ENCODE measurements around the gene TSPAN8. TPM values are rescaled to one million over a fixed set of nuclear protein-coding genes. Genes with fewer than 3 reads are reported as not detected.
"Not testable (repeated sequence)": the region's sequence is repeated elsewhere in the genome, so short reads cannot be mapped to it uniquely, and the experiment has no call there.

TSPAN8 gene
- 1 to 10 TPM in 9 of 10 donors, under 1 TPM in 1; 0.98 to 3.7 (median 2.7) TPM for polyA plus RNA-seq (ENCODE audit: insufficient read length in 10 of 10)
- long read RNA-seq, donor 1 = 0 reads
- long read RNA-seq, donor 2, partial matches to known transcripts = 0 of 1 reads
- long read RNA-seq, donor 2, other reads (novel, unspliced or antisense) = 0 of 1 reads
- long read RNA-seq, donor 3 = 0 reads
- long read RNA-seq, donor 4, partial matches to known transcripts = 0 of 1 reads
- long read RNA-seq, donor 4, other reads (novel, unspliced or antisense) = 0 of 1 reads
- long read RNA-seq, donor 5, partial matches to known transcripts = 5 of 8 reads
- long read RNA-seq, donor 5, other reads (novel, unspliced or antisense) = 0 of 8 reads
- long read RNA-seq, donor 6, partial matches to known transcripts = 0 of 1 reads
- long read RNA-seq, donor 6, other reads (novel, unspliced or antisense) = 0 of 1 reads
- long read RNA-seq, donor 7 = 0 reads
- long read RNA-seq, donor 8, partial matches to known transcripts = 0 of 2 reads
- long read RNA-seq, donor 8, other reads (novel, unspliced or antisense) = 0 of 2 reads
- long read RNA-seq, donor 9 = 0 reads

GRCh38 chr12:71157601-71158233 is at the start of gene TSPAN8:
TSS of gene TSPAN8 (minus strand) at chr12:71157999. CDS start at chr12:71157678, 321 bp downstream.
- DNase-seq = no peak

DNA sequence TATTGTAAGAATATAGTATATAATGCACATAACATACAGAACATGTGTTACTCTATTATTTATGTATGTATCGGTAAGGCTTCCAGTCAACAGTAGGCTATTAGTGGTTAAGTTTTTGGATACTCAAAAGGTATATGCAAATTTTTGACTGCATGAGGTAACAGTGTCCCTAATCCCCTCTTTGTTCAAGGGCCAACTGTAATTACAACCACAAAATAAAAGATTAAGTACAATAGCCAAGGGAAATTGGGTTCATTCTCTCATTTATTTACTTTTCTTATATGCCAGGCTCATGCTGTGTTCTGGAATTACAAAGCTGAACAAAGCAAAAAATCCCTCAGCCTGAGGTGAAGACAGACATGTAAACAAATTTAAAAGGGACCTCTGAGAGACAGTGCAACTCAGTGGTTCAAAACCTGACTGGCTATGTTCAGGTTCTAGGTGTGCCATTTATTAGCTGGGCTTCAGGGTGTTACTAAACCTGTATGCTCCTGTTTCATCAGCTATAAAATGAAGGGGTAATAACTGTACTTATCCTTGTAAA is 43.4 kb upstream of the TSPAN8 start:
- DNase-seq = no peak

GRCh38 chr12:71200706-71201105 is 42.9 kb upstream of the TSPAN8 start:
- no peak for DNase-seq

- no peak for DNase-seq
Measured at GRCh38 chr12:71197460-71197859, 39.7 kb upstream of the TSPAN8 start.

- no peak for DNase-seq
Measured at GRCh38 chr12:71195338-71195896, 37.6 kb upstream of the TSPAN8 start.

GRCh38 chr12:71194657-71195056 is 36.9 kb upstream of the TSPAN8 start:
- DNase-seq = no peak

- no peak for DNase-seq
Measured at GRCh38 chr12:71193041-71193440, 35.2 kb upstream of the TSPAN8 start.

DNA sequence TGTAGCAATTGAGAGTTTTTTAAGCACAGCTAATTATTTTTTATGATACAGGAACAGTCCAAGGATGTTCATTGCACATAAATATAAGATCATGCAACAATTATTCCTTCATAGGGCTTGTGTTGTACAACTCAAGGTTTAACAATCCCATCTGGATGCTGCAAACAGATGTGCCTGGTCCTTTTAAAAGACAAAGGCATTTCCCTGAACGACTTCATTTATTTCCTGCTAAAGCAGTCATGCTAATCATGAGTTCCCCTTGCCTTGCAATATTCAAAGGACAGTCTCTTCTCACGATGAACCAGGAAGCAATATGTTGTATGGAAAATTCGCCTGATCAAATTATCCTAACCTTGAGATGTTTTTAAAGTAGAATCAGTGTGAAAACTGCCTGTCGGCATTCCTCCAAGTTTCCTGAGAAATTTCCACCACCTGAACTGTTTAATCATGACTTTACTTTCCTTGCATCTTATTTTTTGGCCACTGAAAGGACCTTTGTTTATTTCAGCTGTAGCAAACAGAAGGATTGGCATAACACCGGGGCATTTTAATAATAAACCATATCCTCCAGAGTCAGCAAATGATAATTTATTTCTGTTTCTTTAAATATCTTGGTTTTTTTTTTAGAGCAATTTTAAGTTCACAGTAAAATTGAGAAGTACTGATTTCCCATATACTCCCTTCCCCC is 33.9 kb upstream of the TSPAN8 start:
- DNase-seq = no peak

- no peak for DNase-seq
Measured at GRCh38 chr12:71190822-71191221, 33.0 kb upstream of the TSPAN8 start.

GRCh38 chr12:71187379-71187778 is 29.6 kb upstream of the TSPAN8 start:
- DNase-seq = no peak

DNA sequence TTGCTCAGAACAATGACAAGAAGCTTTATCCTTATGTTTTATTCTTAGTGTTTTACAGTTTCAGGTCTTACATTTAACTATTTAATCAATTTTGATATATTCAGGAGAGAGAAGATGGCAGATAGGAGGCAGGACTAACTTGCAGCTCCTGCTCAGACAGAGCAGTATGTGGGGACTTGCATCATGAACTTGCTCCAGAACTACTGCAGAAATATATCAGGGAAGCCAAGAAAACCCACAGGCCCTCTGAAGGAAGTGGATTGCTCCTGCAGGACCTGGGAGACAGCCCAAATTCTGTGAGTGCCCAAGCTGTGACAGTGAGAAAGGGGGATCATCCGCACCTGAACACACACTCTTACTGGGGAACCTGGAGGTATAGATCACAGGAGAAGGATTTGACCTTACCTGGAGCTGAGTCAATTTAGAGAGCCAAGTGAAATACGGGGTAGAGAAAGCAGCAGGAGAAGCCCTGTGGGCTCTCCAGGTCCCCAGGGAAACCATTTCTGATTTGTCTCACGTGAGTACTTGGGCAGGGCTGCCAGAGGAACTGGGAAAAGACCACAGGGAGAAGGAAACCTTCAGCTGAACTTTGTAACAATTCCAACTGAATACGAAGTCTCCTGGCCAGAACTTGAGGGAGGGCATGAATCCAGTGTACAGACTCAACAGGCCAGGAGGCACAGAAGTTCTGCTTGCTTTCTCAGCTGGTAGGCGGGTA is 28.9 kb upstream of the TSPAN8 start:
- DNase-seq = no peak

DNA sequence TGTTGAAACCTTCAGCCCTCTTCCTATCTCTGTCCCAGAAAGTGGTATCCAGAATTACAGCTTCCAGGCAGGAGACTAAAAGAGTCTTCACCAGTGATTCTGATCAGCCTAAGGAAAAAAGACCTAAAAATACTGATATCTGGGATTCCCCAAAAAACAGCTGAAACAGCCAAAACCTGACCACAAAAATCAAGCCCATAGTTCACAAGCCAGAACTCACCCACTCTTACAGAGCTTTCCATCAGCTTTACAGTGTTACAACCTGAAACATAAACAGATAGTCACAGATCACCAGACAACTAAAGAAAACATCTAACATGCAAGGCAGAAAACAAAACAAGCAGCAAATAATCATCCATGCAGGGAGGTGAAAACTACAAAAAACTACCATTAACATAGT is 26.0 kb upstream of the TSPAN8 start:
- no peak for DNase-seq

GRCh38 chr12:71183018-71183417 is 25.2 kb upstream of the TSPAN8 start:
- DNase-seq = peak in 1 of 3 donors; percentile 15

- DNase-seq = no peak
Measured at GRCh38 chr12:71178162-71178561, 20.4 kb upstream of the TSPAN8 start.

GRCh38 chr12:71174825-71175224 is 17.0 kb upstream of the TSPAN8 start:
- DNase-seq = no peak

- DNase-seq = no peak
Measured at GRCh38 chr12:71174146-71174545, 16.3 kb upstream of the TSPAN8 start.

DNA sequence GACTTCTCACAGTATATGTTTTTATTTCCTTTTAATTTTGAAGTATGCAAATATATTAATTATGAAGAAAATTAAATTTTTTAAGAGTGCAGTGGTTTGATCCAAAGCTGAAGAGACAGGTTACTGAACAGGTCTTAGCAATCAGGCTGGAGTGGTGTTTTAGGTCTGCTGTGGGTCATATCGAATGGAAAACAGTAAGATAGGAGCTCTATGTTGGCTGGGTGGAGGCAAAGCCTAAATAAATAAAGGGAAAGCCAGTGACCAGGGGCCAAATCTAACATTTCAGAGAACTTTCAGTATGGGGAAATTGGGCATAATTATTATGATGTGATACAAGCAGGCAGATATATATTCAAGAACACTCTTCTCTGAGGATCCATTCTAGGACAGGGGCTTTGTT is 12.7 kb upstream of the TSPAN8 start:
- no peak for DNase-seq

- no peak for DNase-seq
Measured at GRCh38 chr12:71169286-71169685, 11.5 kb upstream of the TSPAN8 start.

DNA sequence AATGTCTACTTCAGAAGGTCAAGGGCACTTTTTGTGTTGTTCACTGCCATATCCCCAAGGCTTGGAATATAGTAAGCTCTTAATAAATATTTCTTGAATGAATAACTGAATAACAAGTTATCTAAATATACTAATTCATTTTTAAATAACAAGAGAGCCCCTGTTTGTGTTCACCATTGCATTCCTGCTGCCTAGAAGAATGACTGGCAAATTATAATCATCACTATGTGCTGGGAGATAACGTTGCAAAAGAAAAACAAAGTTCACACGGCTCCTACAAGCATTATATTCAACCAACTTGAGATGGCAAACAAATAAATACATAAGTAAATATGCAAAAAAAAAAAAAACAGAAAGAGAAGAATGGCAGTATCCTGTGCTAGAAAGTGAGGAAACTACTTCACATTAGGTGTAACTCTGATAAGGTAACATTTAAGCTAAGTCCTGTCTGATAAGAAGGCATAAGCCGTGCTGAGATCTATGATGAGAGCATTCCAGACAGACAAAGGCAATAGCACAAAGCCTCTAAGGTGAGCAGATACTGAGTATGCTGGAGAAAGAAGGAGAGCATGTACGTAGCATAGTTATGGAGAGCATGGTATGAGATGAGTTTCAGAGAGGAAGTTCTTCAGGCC is 9.2 kb upstream of the TSPAN8 start:
- DNase-seq = no peak

DNA sequence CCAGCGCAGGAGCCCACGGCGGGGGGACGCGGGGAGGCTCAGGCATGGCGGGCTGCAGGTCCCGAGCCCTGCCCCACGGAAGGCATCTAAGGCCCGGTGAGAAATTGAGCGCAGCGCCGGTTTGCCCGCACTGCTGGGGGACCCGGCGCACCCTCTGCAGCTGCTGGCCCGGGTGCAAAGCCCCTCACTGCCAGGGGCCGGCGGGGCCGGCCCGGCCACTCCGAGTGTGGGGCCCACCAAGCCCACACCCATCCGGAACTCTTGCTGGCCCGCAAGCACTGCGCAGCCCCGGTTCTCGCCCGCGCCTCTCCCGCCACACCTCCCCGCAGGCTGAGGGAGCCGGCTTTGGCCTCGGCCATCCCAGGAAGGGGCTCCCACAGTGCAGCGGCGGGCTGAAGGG is 8.5 kb upstream of the TSPAN8 start:
- no peak for DNase-seq

GRCh38 chr12:71165780-71166179 is 8.0 kb upstream of the TSPAN8 start:
- DNase-seq = not testable (repeated sequence)
